DMS79 treated with DMSO at 0.1 percent for 48 hours (cell line): Measurements from ENCODE around the gene NCAM2.

Experiments used
- DNase-seq: peaks from one replicate; lab custom pipeline; 2025; lab: John Stamatoyannopoulos, UW

The NCAM2 gene

GRCh38 chr21:21226472-21226871, 228.3 kb downstream of the NCAM2 start:
- no peak for DNase-seq

GRCh38 chr21:21230672-21231071, 232.5 kb downstream of the NCAM2 start:
- no peak for DNase-seq

GRCh38 chr21:21231913-21232312, 233.7 kb downstream of the NCAM2 start:
- no peak for DNase-seq

GRCh38 chr21:21232320-21232719, 234.1 kb downstream of the NCAM2 start:
- no peak for DNase-seq

- no peak for DNase-seq
Measured at GRCh38 chr21:21233051-21233450, 234.8 kb downstream of the NCAM2 start.

- DNase-seq, result no peak
Measured at GRCh38 chr21:21236996-21237395, 238.8 kb downstream of the NCAM2 start.

- DNase-seq, result no peak
Measured at GRCh38 chr21:21238629-21239400, 240.6 kb downstream of the NCAM2 start.

GRCh38 chr21:21241391-21241790, 243.2 kb downstream of the NCAM2 start:
- DNase-seq, result no peak

- no peak for DNase-seq
Measured at GRCh38 chr21:21246007-21246406, 247.8 kb downstream of the NCAM2 start.

GRCh38 chr21:21247424-21247823, 249.2 kb downstream of the NCAM2 start:
- no peak for DNase-seq

GRCh38 chr21:21262048-21262447, 263.8 kb downstream of the NCAM2 start:
- no peak for DNase-seq

GRCh38 chr21:21268061-21268471, 269.9 kb downstream of the NCAM2 start:
- DNase-seq, result peak; percentile 28

GRCh38 chr21:21268885-21269284, 270.7 kb downstream of the NCAM2 start:
- DNase-seq, result no peak

GRCh38 chr21:21279193-21279901, 281.1 kb downstream of the NCAM2 start:
- no peak for DNase-seq

GRCh38 chr21:21283810-21284209, 285.6 kb downstream of the NCAM2 start:
- no peak for DNase-seq

GRCh38 chr21:21286170-21286798, 288.1 kb downstream of the NCAM2 start:
- no peak for DNase-seq

- DNase-seq, result no peak
Measured at GRCh38 chr21:21290751-21291150, 292.5 kb downstream of the NCAM2 start.

GRCh38 chr21:21291883-21292569, 293.8 kb downstream of the NCAM2 start:
- no peak for DNase-seq

GRCh38 chr21:21295303-21295702, 297.1 kb downstream of the NCAM2 start:
- DNase-seq, result no peak

GRCh38 chr21:21297211-21297610, 299.0 kb downstream of the NCAM2 start:
- no peak for DNase-seq

- DNase-seq, result no peak
Measured at GRCh38 chr21:21301013-21301412, 302.8 kb downstream of the NCAM2 start.

GRCh38 chr21:21309510-21309909, 311.3 kb downstream of the NCAM2 start:
- DNase-seq, result no peak
